Brain microvascular endothelial cell (primary cell): ENCODE results near the gene INPP5D.
"Not testable (repeated sequence)": the region's sequence is repeated elsewhere in the genome, so short reads cannot be mapped to it uniquely, and the experiment has no call there.

ENCODE experiments used
- DNase-seq: peaks from one replicate; pipeline ENCODE4 v3.0.0-alpha.2; 2020
- H3K27ac ChIP-seq: fragments of 250-450 bp; sonication (Bioruptor Pico); 2 replicates; pipeline ENCODE4 v1.5.1; 2020; ENCODE audit warnings: mild to moderate bottlenecking, moderate library complexity
- H3K27me3 ChIP-seq: fragments of 250-450 bp; sonication (Bioruptor Pico); replicated peaks from 2 replicates; pipeline ENCODE4 v1.5.1; 2020; ENCODE audit warnings: mild to moderate bottlenecking
- H3K36me3 ChIP-seq: fragments of 250-450 bp; sonication (Bioruptor Pico); replicated peaks from 2 replicates; pipeline ENCODE4 v1.5.1; 2020; ENCODE audit warnings: mild to moderate bottlenecking
- H3K4me3 ChIP-seq: 2 replicates; pipeline ENCODE4 v1.5.1; 2011; ENCODE audit warnings: low read depth, mild to moderate bottlenecking, control low read depth, low read length, moderate library complexity
- in situ Hi-C: cut with HindIII; loops from 2 replicates; pipeline ENCODE4 v1.10.0; 2017; ENCODE audit warnings: low sequenced_read_pairs, low pct_ligation_motif_present
- TF ChIP-seq, protein P1 (sequence below): IDR thresholded peaks from 2 replicates; pipeline ENCODE4 v1.5.1; 2011; ENCODE audit warnings: low read depth, mild to moderate bottlenecking, moderate library complexity, low read length, control low read depth, inconsistent platforms; ENCODE audit errors: missing control alignments

INPP5D gene

DNA sequence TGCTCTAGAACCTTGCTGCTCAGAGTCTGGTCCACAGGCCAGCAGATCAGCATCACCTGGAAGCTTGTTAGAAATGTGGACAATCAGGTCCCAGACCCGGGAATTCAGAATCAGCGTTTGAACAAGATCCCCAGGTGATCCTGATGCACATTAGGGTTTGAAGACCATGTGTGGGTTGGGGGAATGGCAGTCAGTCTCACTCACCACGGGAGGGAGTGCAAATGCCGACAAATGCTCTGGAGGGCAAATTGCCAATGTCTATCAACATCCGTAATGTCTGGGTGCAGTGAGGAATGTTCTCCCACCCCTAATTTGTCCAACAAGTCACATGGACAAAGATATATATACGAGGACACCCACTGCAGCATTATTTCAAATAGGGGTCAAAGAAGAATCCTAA is 34.5 kb downstream of the INPP5D start:
- DNase-seq = no peak
- in situ Hi-C loops = loop anchor here (25.0 kb wide), 1 partner anchor 143 kb away; no protein-coding TSS in a partner anchor
- H3K27me3 ChIP-seq = no peaks in the 10 kb centered on the region
- H3K36me3 ChIP-seq = no peaks in the 10 kb centered on the region
- H3K27ac ChIP-seq = no peak overlapping the region
- TF ChIP-seq, protein P1, sequence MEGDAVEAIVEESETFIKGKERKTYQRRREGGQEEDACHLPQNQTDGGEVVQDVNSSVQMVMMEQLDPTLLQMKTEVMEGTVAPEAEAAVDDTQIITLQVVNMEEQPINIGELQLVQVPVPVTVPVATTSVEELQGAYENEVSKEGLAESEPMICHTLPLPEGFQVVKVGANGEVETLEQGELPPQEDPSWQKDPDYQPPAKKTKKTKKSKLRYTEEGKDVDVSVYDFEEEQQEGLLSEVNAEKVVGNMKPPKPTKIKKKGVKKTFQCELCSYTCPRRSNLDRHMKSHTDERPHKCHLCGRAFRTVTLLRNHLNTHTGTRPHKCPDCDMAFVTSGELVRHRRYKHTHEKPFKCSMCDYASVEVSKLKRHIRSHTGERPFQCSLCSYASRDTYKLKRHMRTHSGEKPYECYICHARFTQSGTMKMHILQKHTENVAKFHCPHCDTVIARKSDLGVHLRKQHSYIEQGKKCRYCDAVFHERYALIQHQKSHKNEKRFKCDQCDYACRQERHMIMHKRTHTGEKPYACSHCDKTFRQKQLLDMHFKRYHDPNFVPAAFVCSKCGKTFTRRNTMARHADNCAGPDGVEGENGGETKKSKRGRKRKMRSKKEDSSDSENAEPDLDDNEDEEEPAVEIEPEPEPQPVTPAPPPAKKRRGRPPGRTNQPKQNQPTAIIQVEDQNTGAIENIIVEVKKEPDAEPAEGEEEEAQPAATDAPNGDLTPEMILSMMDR = no peak
- H3K4me3 ChIP-seq = no peak overlapping the region

DNA sequence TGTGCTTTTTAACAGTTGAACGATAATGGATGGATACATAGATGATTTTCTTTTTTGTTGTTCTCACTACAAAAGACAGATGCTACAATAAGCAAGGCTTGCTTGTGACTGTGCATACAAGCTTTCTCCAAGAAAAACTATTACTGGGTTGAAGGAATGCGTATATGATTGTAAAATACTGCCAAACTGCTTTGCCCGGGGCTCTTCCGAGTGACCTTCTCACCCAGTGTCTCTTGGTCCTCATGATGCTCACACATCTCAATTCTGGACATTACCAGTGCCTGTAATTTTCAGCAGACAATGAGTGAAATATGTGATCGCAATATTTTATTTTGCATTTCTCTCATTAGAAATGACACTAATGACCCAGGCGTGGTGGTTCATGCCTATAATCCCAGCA is 35.9 kb downstream of the INPP5D start:
- no peak for DNase-seq

DNA sequence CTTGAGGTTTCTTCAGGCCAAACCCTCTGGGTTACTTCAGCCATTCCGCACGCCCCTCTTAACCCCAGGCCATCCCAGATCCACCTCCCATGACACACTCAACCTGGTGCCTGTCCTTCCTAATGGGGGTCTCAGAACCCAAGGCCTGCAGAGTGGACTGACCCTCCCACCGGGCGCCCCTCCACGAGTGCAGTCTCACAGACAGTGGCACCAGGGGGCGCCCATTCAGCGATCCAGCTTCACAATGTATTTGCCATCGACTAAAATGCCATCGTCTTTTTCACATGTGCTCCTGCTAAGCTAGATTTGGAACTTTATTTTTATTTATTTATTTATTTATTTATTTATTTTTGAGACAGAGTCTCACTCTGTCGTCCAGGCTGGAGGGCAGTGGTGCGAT is 38.5 kb downstream of the INPP5D start:
- no peak for DNase-seq

More for the DNA sequence above, 35.9 kb downstream of the INPP5D start:
- in situ Hi-C loops = loop anchor here (25.0 kb wide), 1 partner anchor 141 kb away; no protein-coding TSS in a partner anchor
- Histone ChIP-seq H3K27ac (no peak overlapping the region), H3K36me3 (no peaks in the 10 kb centered on the region), H3K27me3 (no peaks in the 10 kb centered on the region), H3K4me3 (no peak overlapping the region)
- TF ChIP-seq, protein P1 = no peak

DNA sequence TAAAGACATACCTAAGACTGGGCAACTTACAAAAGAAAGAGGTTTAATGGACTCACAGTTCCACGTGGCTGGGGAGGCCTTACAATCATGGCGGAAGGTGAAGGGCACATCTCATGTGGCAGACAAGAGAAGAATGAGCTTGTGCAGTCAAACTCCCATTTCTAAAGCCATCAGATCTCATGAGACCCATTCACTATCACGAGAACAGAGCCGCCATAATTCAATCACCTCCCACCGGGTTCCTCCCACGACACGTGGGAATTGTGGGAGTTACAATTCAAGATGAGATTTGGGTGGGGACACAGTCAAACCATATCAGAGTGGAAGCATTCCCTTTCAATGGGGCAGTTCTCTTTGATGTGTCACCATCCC is 39.7 kb downstream of the INPP5D start:
- not testable (repeated sequence) for H3K36me3 ChIP-seq, H3K4me3 ChIP-seq, H3K27me3 ChIP-seq, H3K27ac ChIP-seq, DNase-seq
- in situ Hi-C loops = loop anchor here (25.0 kb wide), 1 partner anchor 137 kb away; no protein-coding TSS in a partner anchor

More for the DNA sequence above, 38.5 kb downstream of the INPP5D start:
- TF ChIP-seq, protein P1 = peak; percentile 61
- no peak overlapping the region for H3K4me3 ChIP-seq
- in situ Hi-C loops = loop anchor here (25.0 kb wide), 1 partner anchor 139 kb away; no protein-coding TSS in a partner anchor
- no peaks in the 10 kb centered on the region for H3K27me3 ChIP-seq
- H3K27ac ChIP-seq = no peak overlapping the region
- no peaks in the 10 kb centered on the region for H3K36me3 ChIP-seq

DNA sequence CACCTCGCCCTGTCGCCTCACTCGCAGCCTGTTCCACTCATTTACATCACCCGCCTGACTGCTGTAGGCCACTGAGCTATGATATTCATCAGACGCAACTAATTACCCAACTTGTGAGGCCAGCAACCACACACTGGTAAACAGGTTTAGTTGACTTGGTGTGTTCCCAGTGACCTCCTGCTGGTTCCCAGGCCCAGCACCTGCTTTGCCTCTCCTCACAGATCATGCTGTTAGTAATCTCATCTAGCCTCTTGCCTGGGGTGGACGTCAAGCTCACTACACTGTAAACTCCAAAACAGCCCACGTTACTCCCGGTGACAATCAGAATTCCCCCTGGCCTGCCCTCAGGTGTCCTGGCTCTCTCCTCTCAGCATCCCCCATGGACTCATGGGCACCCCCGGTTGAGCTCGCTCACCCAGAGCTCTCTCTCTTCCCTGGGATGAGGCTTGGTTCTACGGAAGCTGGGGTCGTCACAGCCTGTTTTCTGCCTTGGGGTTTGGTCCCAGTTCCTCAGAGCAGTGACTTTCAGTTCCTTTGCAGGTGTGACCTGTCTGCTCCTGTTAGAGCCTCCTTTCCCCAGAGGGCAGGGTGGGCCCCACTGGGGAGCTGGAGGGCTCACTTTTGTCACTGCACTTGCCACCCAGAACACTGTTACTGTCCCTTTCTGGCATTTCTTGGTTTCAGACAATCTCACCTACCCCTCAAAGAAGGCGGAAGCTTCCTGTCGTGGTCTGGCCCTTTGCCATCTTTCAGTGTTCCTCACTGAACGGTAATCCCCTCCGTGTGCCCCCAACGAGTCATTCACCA is 40.3 kb downstream of the INPP5D start:
- Histone ChIP-seq H3K27me3 (no peaks in the 10 kb centered on the region), H3K4me3 (no peak overlapping the region), H3K36me3 (no peaks in the 10 kb centered on the region), H3K27ac (no peak overlapping the region)
- TF ChIP-seq, protein P1 = no peak
- in situ Hi-C loops = no loop called here
- DNase-seq = no peak

DNA sequence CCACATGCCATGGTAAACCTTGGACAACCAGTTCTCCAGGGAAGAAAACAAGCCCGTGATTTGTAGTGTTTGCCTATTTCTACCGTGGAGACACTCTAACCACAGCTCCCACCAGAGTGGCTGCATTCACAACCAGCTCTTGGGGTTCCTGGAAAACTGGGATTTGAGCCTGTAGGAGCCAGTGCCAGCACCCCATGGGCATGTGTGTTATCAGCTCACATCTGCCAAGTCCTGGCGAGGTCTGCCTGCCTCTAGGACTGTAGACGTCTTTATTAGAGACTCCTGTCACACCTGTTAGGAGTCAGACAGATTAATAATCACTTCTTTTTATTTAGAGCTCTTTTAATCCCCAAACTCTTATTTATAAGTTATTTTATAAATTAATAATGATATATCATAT is 41.0 kb downstream of the INPP5D start:
- in situ Hi-C loops = no loop called here
- no peak overlapping the region for H3K27ac ChIP-seq
- H3K4me3 ChIP-seq = no peak overlapping the region
- no peaks in the 10 kb centered on the region for H3K36me3 ChIP-seq
- no peak for DNase-seq
- H3K27me3 ChIP-seq = no peaks in the 10 kb centered on the region
- TF ChIP-seq, protein P1 = no peak
